Stimulated activated CD4-positive, alpha-beta T cell treated with anti-CD3 and anti-CD28 coated beads, Interleukin-1b, Interleukin-23, amount 100 ng/mL, for 4 hours (primary cell): ENCODE measurements around the gene NDST3.
A peak's percentile ranks its signal among the peaks of the same experiment; 100 is the strongest.
"Not testable (repeated sequence)": the region's sequence is repeated elsewhere in the genome, so short reads cannot be mapped to it uniquely, and the experiment has no call there.

Experiments used
- DNase-seq, 2 donors: peaks; one replicate each; pipeline ENCODE4 v3.0.0-alpha.2; 2020; ENCODE audit warnings: low read depth in 2 of 2

NDST3 gene

GRCh38 chr4:118177126-118177525, 142.8 kb downstream of the NDST3 start:
- DNase-seq: no peak

DNA sequence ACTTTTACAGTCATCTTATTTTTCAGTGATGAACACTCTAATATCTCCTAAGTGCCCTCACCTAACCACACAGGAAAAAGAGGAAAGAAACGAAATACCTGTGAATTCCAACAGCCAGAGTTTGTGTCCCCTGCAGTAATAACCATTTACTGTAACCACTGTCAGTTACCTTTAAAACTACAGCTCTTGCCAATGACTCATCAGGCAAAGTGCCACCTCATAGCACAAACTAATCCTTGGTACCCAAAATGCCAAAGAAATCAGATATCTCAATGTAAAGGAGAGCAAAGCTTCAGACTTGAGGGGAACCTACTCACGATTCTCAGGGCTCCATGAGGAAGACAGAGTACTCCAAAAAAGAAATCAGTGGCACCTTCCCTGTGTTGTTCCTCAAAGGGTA, 146.5 kb downstream of the NDST3 start:
- DNase-seq: no peak

DNA sequence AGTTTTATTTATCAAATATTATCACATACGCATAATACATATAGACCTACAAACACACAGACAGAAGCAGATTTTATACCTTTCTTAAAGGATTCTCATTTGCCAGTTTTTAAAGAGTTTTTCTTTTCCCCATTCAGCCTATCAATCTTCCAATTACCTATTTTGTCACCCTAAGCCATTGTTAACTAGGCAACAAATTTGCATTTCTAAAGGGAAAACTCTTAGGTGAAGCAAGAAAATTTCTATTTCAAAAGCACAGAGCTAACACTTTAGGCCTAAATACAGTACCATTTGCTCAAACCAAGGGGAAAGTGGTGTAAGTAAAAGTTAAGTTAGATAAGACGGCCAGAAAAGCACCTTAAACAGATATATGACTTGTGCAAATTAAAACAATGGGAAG, 156.6 kb downstream of the NDST3 start:
- no peak for DNase-seq

- DNase-seq: no peak
These were observed 159.1 kb downstream of the NDST3 start for GRCh38 chr4:118193421-118193820.

DNA sequence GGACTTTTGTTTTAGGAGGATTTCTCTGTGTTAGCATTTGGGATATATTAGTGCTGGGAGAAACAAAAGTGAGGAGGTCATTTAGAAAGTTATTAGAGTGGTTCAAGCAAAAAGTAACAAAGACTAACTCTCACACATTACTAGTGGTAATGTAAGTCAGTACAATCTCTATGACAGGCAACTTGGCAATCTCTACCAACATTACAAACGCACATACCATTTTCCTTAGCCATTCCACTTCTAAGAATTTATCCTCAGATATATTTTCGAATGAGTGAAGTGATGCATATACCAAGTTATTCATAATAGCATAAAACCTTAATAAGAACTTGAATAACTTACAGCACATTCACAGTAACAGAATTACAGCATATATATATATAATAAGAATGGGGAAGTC, 172.3 kb downstream of the NDST3 start:
- no peak for DNase-seq

DNA sequence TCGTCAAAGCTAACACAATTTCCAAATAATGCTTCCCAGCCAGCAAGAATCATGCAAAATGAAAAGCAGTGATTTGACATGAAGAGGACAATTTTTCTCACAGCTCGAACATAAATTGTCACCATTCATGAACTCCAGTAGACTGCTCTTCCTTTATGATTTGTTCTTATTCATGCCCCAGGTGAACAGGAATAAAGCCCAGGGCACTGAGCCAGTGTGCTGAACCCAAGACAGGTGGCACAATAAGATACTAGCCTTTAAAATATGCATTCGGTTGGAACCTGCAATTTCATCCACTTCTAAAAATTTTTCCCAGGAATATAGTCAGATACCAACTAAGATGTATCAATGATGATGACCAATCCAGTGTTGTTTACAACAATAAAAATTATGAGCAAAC, 178.8 kb downstream of the NDST3 start:
- no peak for DNase-seq

- no peak for DNase-seq
These were observed 181.5 kb downstream of the NDST3 start for GRCh38 chr4:118215826-118216225.

- no peak for DNase-seq
These were observed 187.0 kb downstream of the NDST3 start for GRCh38 chr4:118221227-118221800.

DNA sequence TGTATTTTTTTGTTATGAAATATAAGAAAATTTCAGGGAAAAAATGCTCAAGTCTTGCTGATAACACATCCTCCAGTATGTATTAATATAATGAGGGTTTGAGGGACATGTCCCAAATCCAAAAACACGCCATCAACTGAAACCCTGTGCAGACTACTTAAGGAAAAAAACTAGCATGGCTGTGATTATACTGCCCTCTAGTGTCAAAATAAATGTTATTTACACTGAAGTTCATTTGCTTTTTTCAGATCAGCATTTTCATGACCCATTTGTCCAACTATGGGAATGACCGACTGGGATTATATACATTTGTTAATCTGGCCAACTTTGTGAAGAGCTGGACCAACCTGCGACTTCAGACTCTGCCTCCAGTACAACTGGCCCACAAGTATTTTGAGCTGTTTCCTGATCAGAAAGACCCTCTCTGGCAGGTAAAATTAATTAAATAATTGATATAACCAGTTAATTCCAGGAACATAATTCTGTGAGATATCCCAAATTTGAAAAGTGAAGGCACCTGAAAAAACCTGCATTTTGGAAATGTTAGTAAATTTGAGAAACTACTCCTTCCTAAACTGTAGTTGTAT, 190.1 kb downstream of the NDST3 start:
- no peak for DNase-seq

GRCh38 chr4:118225511-118225910, 191.2 kb downstream of the NDST3 start:
- DNase-seq: no peak

GRCh38 chr4:118226311-118227010, 192.2 kb downstream of the NDST3 start:
- DNase-seq: no peak

- DNase-seq: no peak
These were observed 201.4 kb downstream of the NDST3 start for GRCh38 chr4:118235566-118236120.

GRCh38 chr4:118237531-118237930, 203.2 kb downstream of the NDST3 start:
- no peak for DNase-seq

DNA sequence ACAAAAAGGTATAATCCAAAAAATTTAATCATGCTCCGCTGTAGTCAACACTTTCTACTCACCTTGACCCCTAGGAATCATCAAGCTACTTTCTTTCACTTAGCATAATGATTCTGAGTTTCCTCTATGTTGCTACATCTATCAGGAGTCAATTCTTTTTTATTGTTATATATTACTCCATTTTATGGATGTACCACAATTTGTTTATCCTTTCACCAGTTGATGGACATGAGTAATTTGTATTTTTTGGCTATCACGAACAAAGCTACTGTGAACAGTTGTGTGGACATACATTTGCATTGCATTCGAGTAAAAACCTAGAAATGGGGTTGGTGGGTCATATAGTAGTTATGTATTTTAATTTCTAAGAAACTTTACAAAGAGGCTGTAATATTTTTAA, 215.6 kb downstream of the NDST3 start:
- DNase-seq: no peak

GRCh38 chr4:118254368-118254767, 220.1 kb downstream of the NDST3 start:
- no peak for DNase-seq

- DNase-seq: no peak
These were observed 224.8 kb downstream of the NDST3 start for GRCh38 chr4:118259111-118259510.

DNA sequence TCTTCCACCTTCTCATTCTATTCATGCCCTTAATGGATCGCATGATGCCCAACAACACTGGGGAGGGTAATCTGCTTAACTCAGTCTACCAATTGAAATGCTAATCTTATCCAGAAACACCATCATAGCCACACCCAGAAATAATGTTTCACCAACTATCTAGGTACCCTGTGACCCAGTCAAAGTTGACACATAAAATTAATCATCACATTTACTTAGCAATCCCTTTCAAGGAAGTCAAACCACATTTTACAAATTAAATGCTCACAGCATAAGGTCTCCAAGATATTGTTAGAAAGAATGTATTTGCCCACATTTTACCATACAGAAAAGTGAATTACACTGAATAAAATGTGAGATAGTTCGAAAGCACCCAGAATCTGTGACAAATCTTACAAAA, 226.0 kb downstream of the NDST3 start:
- DNase-seq: no peak

DNA sequence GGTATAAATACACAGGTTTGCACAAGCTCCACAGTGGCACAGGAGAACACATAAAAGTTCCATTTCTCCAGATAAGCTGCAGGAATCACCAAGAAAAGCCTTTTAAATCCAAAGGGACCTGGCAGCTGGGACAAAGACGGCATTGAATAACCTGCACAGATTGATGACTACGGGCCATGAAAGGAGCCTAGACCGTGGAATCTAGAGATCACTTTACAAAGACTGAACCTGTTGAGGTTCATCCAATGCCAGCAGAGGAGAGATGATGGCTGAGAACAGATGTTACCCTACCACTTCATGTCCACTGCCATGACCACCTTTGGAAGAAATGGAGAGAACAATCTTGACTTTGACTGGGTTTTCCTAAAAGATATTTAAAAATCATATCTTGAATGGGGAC, 229.8 kb downstream of the NDST3 start:
- no peak for DNase-seq

DNA sequence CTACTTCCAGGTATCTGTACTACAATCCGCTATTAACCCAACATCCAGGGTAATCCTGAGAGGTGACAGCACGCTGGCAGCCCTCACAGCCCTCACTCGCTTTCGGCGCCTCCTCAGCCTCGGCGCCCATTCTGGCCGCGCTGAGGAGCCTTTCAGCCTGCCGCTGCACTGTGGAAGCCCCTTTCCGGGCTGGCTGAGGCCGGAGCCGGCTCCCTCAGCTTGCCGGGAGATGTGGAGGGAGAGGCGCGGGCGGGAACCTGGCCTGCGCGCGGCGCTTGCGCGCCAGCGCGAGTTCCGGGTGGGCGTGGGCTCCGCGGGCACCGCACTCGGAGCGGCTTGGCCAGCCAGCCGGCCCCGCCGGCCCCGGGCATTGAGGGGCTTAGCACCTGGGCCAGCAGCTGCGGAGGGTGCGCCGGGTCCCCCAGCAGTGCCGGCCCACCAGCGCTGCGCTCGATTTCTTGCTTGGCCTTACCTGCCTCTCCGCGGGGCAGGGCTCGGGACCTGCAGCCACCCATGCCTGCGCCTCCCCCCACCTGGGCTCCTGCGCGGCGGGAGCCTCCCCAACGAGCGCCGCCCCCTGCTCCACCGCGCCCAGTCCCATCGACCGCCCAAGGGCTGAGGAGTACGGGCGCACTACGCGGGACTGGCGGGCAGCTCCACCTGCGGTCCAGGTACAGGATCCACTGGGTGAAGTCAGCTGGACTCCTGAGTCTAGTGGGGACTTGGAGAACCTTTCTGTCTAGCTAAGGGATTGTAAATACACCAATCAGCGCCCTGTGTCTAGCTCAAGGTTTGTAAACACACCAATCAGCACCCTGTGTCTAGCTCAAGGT, 231.2 kb downstream of the NDST3 start:
- DNase-seq: peak in 1 of 2 donors; percentile 19

GRCh38 chr4:118266145-118266496, 231.8 kb downstream of the NDST3 start:
- DNase-seq: not testable (repeated sequence)

- DNase-seq: no peak
These were observed 234.5 kb downstream of the NDST3 start for GRCh38 chr4:118268780-118269179.

DNA sequence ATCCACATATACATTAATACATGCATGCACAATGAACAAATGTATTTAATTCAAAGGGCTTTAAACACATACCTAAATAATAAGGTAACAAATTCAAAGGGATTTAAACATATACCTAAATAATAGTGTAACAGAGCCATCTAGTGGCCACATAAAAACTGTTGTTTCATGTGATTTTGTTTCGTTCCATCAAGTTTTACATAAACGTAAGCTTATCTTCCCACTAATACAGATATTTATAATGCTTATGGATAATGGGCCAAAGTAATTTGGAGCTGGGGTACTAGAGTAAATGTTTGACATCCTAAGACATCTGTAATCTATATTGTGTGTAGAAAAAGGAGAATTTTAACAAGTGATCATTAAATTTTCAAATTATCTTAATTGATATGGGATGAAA, 236.2 kb downstream of the NDST3 start:
- no peak for DNase-seq
